ENCODE measurements around the gene MCAM.

The MCAM gene

DNA sequence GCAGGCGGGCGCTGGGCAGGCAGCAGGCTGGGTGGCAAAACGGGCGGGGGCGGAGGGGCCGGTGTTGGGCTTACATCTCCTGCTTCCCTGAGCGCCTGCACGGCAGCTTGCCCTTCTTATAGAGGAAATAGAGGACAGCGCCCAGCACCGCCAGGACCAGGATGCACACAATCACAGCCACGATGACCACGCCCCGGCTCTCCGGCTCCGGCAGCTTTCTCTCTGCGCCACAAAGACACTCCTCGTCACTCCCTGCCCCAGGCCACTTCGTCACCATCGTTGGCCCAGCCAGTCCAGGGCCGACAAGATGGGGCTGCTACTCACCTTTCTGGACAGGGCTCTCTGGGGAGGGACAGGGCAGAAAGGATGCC lies 6.3 kb downstream of the MCAM start:
- TF ChIP-seq POLR2AphosphoS5 (IDR thresholded peaks at IDR 0.05; ENCODE audit: low read depth, low read length) (no peak), FOXP2 (optimal IDR thresholded peaks at IDR 0.05; ENCODE audit: borderline replicate concordance, extremely low read depth, extremely low read length, insufficient read depth) (no peak), TAF1 (IDR thresholded peaks at IDR 0.05; ENCODE audit: borderline replicate concordance, insufficient read depth, low read length) (no peak), SIN3A (IDR thresholded peaks at IDR 0.05; ENCODE audit: borderline replicate concordance, insufficient read depth, low read length) (no peak)
- TF ChIP-seq, protein P1, sequence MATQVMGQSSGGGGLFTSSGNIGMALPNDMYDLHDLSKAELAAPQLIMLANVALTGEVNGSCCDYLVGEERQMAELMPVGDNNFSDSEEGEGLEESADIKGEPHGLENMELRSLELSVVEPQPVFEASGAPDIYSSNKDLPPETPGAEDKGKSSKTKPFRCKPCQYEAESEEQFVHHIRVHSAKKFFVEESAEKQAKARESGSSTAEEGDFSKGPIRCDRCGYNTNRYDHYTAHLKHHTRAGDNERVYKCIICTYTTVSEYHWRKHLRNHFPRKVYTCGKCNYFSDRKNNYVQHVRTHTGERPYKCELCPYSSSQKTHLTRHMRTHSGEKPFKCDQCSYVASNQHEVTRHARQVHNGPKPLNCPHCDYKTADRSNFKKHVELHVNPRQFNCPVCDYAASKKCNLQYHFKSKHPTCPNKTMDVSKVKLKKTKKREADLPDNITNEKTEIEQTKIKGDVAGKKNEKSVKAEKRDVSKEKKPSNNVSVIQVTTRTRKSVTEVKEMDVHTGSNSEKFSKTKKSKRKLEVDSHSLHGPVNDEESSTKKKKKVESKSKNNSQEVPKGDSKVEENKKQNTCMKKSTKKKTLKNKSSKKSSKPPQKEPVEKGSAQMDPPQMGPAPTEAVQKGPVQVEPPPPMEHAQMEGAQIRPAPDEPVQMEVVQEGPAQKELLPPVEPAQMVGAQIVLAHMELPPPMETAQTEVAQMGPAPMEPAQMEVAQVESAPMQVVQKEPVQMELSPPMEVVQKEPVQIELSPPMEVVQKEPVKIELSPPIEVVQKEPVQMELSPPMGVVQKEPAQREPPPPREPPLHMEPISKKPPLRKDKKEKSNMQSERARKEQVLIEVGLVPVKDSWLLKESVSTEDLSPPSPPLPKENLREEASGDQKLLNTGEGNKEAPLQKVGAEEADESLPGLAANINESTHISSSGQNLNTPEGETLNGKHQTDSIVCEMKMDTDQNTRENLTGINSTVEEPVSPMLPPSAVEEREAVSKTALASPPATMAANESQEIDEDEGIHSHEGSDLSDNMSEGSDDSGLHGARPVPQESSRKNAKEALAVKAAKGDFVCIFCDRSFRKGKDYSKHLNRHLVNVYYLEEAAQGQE (IDR thresholded peaks at IDR 0.05; ENCODE audit: insufficient read depth in 1 of 2, low read depth in 2 of 2, low read length in 2 of 2): no peak

DNA sequence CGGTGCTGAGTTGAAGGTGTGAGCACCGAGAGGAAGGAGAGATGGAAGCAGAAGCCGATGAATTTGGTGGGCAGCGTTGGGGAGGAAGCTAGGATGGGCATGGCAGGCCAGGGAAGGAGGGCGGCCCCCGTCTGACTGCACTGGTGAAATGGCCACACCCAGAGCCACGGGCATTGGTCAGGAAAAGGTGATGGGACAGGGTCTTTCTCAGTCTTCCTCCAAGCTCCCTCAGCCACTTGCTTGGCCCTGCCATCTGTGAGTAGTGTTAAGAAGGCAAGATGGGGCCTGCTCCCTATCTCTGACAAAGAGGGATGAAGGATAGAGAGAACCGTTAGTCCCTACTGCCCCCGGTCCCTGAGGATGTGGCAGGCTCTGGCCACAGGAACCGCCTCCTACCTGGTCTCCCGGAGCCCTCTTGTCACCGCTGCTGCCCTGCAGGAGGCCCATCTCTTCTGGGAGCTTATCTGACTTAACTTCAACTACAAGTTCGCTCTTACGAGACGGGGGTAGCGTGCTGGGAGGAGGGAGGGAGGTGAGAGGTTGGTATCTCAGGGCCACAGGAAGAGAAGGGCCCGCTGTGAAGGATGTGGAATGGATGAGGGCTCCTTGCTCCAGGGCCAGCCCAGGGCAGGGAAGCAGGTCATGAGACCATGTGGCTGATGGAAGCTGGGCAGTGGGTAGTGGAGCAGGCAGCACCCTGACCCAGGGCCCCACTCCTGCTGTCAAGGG lies 6.8 kb downstream of the MCAM start:
- TF ChIP-seq POLR2AphosphoS5 (IDR thresholded peaks at IDR 0.05; ENCODE audit: low read depth, low read length) (no peak), FOXP2 (optimal IDR thresholded peaks at IDR 0.05; ENCODE audit: borderline replicate concordance, extremely low read depth, extremely low read length, insufficient read depth) (no peak), TAF1 (IDR thresholded peaks at IDR 0.05; ENCODE audit: borderline replicate concordance, insufficient read depth, low read length) (no peak), SIN3A (IDR thresholded peaks at IDR 0.05; ENCODE audit: borderline replicate concordance, insufficient read depth, low read length) (no peak)
- TF ChIP-seq, protein P1 (IDR thresholded peaks at IDR 0.05; ENCODE audit: insufficient read depth in 1 of 2, low read depth in 2 of 2, low read length in 2 of 2): no peak

DNA sequence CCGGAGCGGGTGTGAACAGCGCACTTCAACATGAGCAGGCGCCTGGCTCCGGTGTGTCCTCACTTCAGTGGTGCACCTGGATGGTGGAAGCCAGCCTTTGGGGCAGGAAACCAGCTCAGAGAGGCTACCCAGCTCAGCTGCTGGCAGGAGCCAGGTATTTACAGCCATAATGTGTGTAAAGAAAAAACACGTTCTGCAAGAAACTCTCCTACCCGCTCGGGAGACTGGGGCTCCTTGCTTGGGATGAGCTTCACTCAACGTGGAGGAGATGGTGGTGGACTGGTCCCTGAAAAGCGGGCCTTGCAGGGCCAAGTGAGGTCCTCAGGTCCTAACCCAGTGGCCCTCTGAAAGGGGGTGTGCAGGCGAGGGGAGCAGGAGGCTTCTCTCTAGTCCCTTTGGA lies 7.5 kb downstream of the MCAM start:
- TF ChIP-seq, protein P1 (IDR thresholded peaks at IDR 0.05; ENCODE audit: insufficient read depth in 1 of 2, low read depth in 2 of 2, low read length in 2 of 2): no peak
- TF ChIP-seq TAF1 (IDR thresholded peaks at IDR 0.05; ENCODE audit: borderline replicate concordance, insufficient read depth, low read length): no peak
- TF ChIP-seq SIN3A (IDR thresholded peaks at IDR 0.05; ENCODE audit: borderline replicate concordance, insufficient read depth, low read length): no peak
- TF ChIP-seq POLR2AphosphoS5 (IDR thresholded peaks at IDR 0.05; ENCODE audit: low read depth, low read length): no peak

DNA sequence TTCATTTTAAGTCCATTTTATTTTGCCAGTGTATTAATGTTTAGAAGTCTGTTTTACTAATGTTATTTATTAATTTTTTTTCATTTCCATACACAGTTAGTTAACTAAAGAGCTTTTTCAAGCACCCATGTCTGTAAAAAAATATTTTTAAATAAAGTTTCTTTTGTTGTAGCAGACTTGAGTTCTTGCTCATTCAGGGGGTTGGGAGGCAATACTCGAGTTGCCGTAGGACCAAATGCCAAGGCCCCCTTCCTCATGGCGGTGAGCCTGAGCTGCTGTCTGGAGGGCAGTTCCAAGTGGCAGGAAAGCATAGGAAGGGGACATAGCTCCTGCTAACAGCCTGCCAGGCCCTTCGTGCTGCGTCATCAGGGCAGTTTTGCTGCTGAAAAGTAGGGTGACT lies 9.0 kb downstream of the MCAM start:
- TF ChIP-seq POLR2AphosphoS5 (IDR thresholded peaks at IDR 0.05; ENCODE audit: low read depth, low read length) (no peak), TAF1 (IDR thresholded peaks at IDR 0.05; ENCODE audit: borderline replicate concordance, insufficient read depth, low read length) (no peak), FOXP2 (optimal IDR thresholded peaks at IDR 0.05; ENCODE audit: borderline replicate concordance, extremely low read depth, extremely low read length, insufficient read depth) (no peak), SIN3A (IDR thresholded peaks at IDR 0.05; ENCODE audit: borderline replicate concordance, insufficient read depth, low read length) (no peak)
- TF ChIP-seq, protein P1 (IDR thresholded peaks at IDR 0.05; ENCODE audit: insufficient read depth in 1 of 2, low read depth in 2 of 2, low read length in 2 of 2): no peak

Measured in PFSK-1 (cell line).